D721Med (cell line): ENCODE results near the gene GRM6.

ENCODE experiments used
- DNase-seq: peaks from one replicate; pipeline ENCODE4 v3.0.0; 2011; ENCODE audit warnings: low spot score; ENCODE audit not compliant: insufficient read length
- FAIRE-seq: peaks from 2 replicates; lab custom pipeline; 2011; peaks lifted over from hg19 to GRCh38; lab: Jason Lieb, UNC
- CTCF ChIP-seq: IDR thresholded peaks from 2 replicates; pipeline ENCODE4 v1.5.1; 2012; ENCODE audit warnings: mild to moderate bottlenecking, control low read depth; ENCODE audit not compliant: insufficient read depth; ENCODE audit errors: missing control alignments

Gene GRM6

GRCh38 chr5:178991190-178992145 is 3.7 kb downstream of the GRM6 start:
- no peak for TF ChIP-seq CTCF
- no peak for FAIRE-seq

GRCh38 chr5:178990491-178990890 is 4.6 kb downstream of the GRM6 start:
- TF ChIP-seq CTCF = no peak
- DNase-seq (no peak), FAIRE-seq (no peak)

More at GRCh38 chr5:178991190-178992145, 3.7 kb downstream of the GRM6 start:
- no peak for DNase-seq

- FAIRE-seq (no peak), DNase-seq (no peak)
- no peak for TF ChIP-seq CTCF
Measured at GRCh38 chr5:178989311-178989710, 5.8 kb downstream of the GRM6 start.

GRCh38 chr5:178988436-178989220 is 6.5 kb downstream of the GRM6 start:
- DNase-seq = no peak
- no peak for FAIRE-seq
- TF ChIP-seq CTCF = no peak

- FAIRE-seq (no peak), DNase-seq (no peak)
- TF ChIP-seq CTCF = no peak
Measured at GRCh38 chr5:178986326-178986960, 8.7 kb downstream of the GRM6 start.

GRCh38 chr5:178984145-178985072 is 10.7 kb downstream of the GRM6 start:
- FAIRE-seq (no peak), DNase-seq (no peak)
- TF ChIP-seq CTCF = no peak
